Mesenchymal stem cell (in vitro differentiated cells and primary cell): ENCODE results near the gene OGFR.
A peak's percentile ranks its signal among the peaks of the same experiment; 100 is the strongest.

Experiments
- DNase-seq: peaks from one replicate; pipeline ENCODE4 v3.0.0-alpha.2; 2013
- H2AFZ ChIP-seq: one replicate; pipeline ENCODE4 v1.6.1; 2013; ENCODE audit warnings: low read depth, mild to moderate bottlenecking, control low read depth, inconsistent platforms, low read length, moderate library complexity
- H2AK5ac ChIP-seq: 2 replicates; pipeline ENCODE4 v1.6.1; 2013; ENCODE audit warnings: low read length, moderate library complexity, mild to moderate bottlenecking, inconsistent platforms; ENCODE audit not compliant: severe bottlenecking
- H2BK120ac ChIP-seq: one replicate; pipeline ENCODE4 v1.6.1; 2013; ENCODE audit warnings: low read depth, mild to moderate bottlenecking, inconsistent platforms, low read length, moderate library complexity
- H2BK12ac ChIP-seq, 2 experiments: one replicate each; pipeline ENCODE4 v1.6.1; 2013; ENCODE audit warnings: inconsistent platforms in 2 of 2, low read length in 2 of 2, mild to moderate bottlenecking in 2 of 2, moderate library complexity in 2 of 2, control low read depth in 1 of 2
- H2BK15ac ChIP-seq: one replicate; pipeline ENCODE4 v1.6.1; 2013; ENCODE audit warnings: mild to moderate bottlenecking, low read depth, inconsistent platforms; ENCODE audit not compliant: poor library complexity, severe bottlenecking
- H2BK5ac ChIP-seq: 2 replicates; pipeline ENCODE4 v1.6.1; 2013; ENCODE audit warnings: low read depth, mild to moderate bottlenecking, low read length, control low read depth, inconsistent platforms; ENCODE audit not compliant: poor library complexity, severe bottlenecking
- H3K14ac ChIP-seq, 2 experiments: one replicate each; pipeline ENCODE4 v1.6.1; 2013; ENCODE audit warnings: inconsistent platforms in 2 of 2, low read length in 2 of 2, control low read depth in 1 of 2, mild to moderate bottlenecking in 1 of 2, moderate library complexity in 1 of 2
- H3K18ac ChIP-seq, 2 experiments: one replicate each; pipeline ENCODE4 v1.6.1; 2013; ENCODE audit warnings: inconsistent platforms in 2 of 2, low read length in 2 of 2, control low read depth in 1 of 2, low read depth in 1 of 2, mild to moderate bottlenecking in 1 of 2
- H3K23ac ChIP-seq, 2 experiments: one replicate each; pipeline ENCODE4 v1.6.1; 2013; ENCODE audit warnings: inconsistent platforms in 2 of 2, low read length in 2 of 2, mild to moderate bottlenecking in 2 of 2, moderate library complexity in 2 of 2, control low read depth in 1 of 2
- H3K27ac ChIP-seq: 2 replicates; pipeline ENCODE4 v1.5.1; 2013; ENCODE audit warnings: mild to moderate bottlenecking, moderate library complexity, low read length, control low read depth, inconsistent platforms; ENCODE audit not compliant: poor library complexity, severe bottlenecking
- H3K27me3 ChIP-seq, 2 experiments: 2 replicates each; pipeline versions ENCODE4 v1.6.1 to v1.7.0; 2013; ENCODE audit warnings: low read length in 2 of 2, mild to moderate bottlenecking in 2 of 2, moderate library complexity in 2 of 2, control low read depth in 1 of 2, inconsistent platforms in 1 of 2; ENCODE audit not compliant: control insufficient read depth in 1 of 2, insufficient read depth in 1 of 2
- H3K36me3 ChIP-seq, 2 experiments: 2 replicates each; pipeline versions ENCODE4 v1.6.1 to v1.7.0; 2013; ENCODE audit warnings: low read length in 2 of 2, control low read depth in 1 of 2, inconsistent platforms in 1 of 2, low read depth in 1 of 2, mild to moderate bottlenecking in 1 of 2; ENCODE audit not compliant: insufficient read depth in 2 of 2, control insufficient read depth in 1 of 2
- H3K4ac ChIP-seq, 2 experiments: one replicate each; pipeline ENCODE4 v1.6.1; 2013; ENCODE audit warnings: inconsistent platforms in 2 of 2, low read length in 2 of 2, mild to moderate bottlenecking in 2 of 2, moderate library complexity in 2 of 2, control low read depth in 1 of 2, low read depth in 1 of 2
- H3K4me1 ChIP-seq: 2 replicates; pipeline ENCODE4 v1.6.1; 2013; ENCODE audit warnings: low read depth, low read length, control low read depth; ENCODE audit not compliant: control insufficient read depth, insufficient read depth
- H3K4me2 ChIP-seq: 2 replicates; pipeline ENCODE4 v1.6.1; 2013; ENCODE audit warnings: low read length, mild to moderate bottlenecking, inconsistent platforms; ENCODE audit not compliant: poor library complexity, severe bottlenecking
- H3K4me3 ChIP-seq, 2 experiments: 2 replicates each; pipeline versions ENCODE4 v1.5.1 to v1.7.0; 2013; ENCODE audit warnings: low read length in 2 of 2, mild to moderate bottlenecking in 2 of 2, control low read depth in 1 of 2, low read depth in 1 of 2; ENCODE audit not compliant: insufficient read depth in 1 of 2
- H3K79me1 ChIP-seq: replicated peaks from 2 replicates; pipeline ENCODE4 v1.6.1; 2013; ENCODE audit warnings: mild to moderate bottlenecking, control low read depth, low read length, inconsistent platforms; ENCODE audit not compliant: poor library complexity, severe bottlenecking
- H3K9ac ChIP-seq: 2 replicates; pipeline ENCODE4 v1.7.0; 2013; ENCODE audit warnings: mild to moderate bottlenecking, low read length, moderate library complexity
- H3K9me3 ChIP-seq: 2 replicates; pipeline ENCODE4 v1.7.0; 2013; ENCODE audit warnings: mild to moderate bottlenecking, low read length; ENCODE audit not compliant: control insufficient read depth
- H4K8ac ChIP-seq: one replicate; pipeline ENCODE4 v1.6.1; 2013; ENCODE audit warnings: inconsistent platforms, mild to moderate bottlenecking, low read length, moderate library complexity
- H4K91ac ChIP-seq: one replicate; pipeline ENCODE4 v1.6.1; 2013; ENCODE audit warnings: mild to moderate bottlenecking, low read length, inconsistent platforms
- WGBS: methylation state at CpG from one replicate; pipeline ENCODE4 v1.1.7; 2013; ENCODE audit warnings: mixed read lengths; 5-methylcytosine and 5-hydroxymethylcytosine counted together

OGFR gene

DNA sequence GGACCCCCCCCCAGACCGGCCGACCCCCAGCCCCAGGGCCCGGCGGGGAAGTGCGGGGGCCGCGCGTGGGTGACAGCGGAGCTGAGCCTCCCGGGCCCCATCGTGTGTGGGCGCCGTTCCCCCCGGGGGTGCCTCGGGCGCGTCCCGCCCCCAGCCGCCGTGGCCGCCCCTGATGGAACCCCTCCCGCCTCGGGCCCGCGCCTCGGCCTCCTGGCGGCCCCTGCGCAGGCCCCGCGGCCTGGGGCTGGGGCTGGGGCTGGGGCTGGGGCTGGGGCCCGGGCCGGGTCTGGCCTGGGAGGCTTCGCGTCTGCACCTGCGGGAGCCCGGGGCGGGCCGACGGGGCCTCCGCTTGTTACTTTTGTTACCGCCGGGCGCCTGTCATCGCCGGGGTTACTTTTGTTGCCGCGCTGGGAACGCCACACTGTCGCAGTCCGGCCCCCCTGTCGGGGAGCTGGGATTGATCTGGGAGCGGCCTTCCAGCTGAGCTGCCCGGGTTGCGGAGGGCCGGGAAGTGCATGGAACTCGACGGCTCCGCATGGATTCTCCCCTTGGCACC, 598 bp downstream of the OGFR start:
- Histone ChIP-seq H3K4me2 (peak overlapping the region; percentile 92), H3K18ac (peak overlapping the region; percentile 90 to 93), H3K27me3 (no peaks in the 10 kb centered on the region), H4K91ac (no peak overlapping the region), H2BK15ac (peak overlapping the region; percentile 78), H4K8ac (peak overlapping the region; percentile 42), H2AK5ac (no peak overlapping the region), H3K4me3 (peak overlapping the region; percentile 86 to 99), H2BK120ac (peak overlapping the region; percentile 67), H3K4me1 (peaks cover 17% of the 10 kb centered on the region), H3K23ac (peak overlapping the region in 1 of 2 experiments; percentile 83), H2BK12ac (peak overlapping the region in 1 of 2 experiments; percentile 34), H3K9ac (peak overlapping the region; percentile 86), H3K14ac (peak overlapping the region in 1 of 2 experiments; percentile 86), H3K79me1 (peaks cover 26% of the 10 kb centered on the region), H2BK5ac (no peak overlapping the region), H3K9me3 (no peaks in the 10 kb centered on the region), H2AFZ (peak overlapping the region; percentile 30), H3K4ac (peak overlapping the region; percentile 67 to 75), H3K36me3 (peaks cover 45 to 51% of the 10 kb centered on the region in 2 experiments), H3K27ac (no peak overlapping the region)
- under 1% methylated on average over 48 of the region's 58 CpGs for WGBS
- DNase-seq = peak; percentile 40

DNA sequence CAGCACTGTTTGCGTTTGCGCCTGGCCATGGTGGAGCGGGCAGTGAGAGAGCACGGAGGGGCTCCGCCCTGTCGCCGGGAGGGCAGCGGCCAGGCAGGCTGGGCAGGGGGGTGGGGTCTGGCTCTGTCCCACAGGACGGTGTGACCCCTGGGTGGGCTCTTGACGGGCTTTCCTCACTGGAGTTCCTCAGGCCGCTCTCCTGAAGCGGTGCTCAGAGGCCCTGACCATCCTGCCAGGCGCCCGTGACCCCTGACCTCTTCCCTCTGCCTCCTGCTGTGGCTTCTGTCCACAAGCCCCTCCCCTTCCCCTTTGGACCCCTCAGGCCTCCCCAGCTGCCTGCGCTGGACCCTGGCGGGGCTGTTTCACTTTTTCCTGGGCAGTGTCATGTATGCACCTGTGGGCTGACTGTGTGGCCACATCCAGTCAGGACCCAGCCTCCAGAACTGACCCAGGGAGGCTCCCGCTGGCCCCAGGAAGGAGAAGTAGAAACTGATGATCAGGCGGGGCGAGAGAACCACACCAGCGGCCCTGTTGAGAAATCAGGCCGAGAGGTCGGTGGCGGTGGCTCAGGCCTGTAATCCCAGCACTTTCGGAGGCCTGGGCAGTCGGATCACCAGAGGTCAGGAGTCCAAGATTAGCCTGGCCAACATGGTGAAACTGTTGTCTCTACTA, 1.2 kb downstream of the OGFR start:
- Histone ChIP-seq H4K91ac (peak overlapping the region; percentile 11), H3K23ac (peak overlapping the region in 1 of 2 experiments; percentile 83), H2BK120ac (peak overlapping the region; percentile 30), H3K27ac (no peak overlapping the region), H3K14ac (peak overlapping the region in 1 of 2 experiments; percentile 86), H3K27me3 (no peaks in the 10 kb centered on the region), H2BK15ac (peak overlapping the region; percentile 46), H3K4me3 (peak overlapping the region; percentile 86 to 99), H2BK5ac (no peak overlapping the region), H3K9ac (peak overlapping the region; percentile 86), H3K36me3 (peaks cover 45 to 53% of the 10 kb centered on the region in 2 experiments), H2AFZ (peak overlapping the region; percentile 30), H3K4me1 (peaks cover 17% of the 10 kb centered on the region), H3K79me1 (peaks cover 29% of the 10 kb centered on the region), H3K4ac (peak overlapping the region; percentile 67 to 75), H4K8ac (peak overlapping the region; percentile 42), H3K9me3 (no peaks in the 10 kb centered on the region), H3K4me2 (peak overlapping the region; percentile 92), H2AK5ac (no peak overlapping the region), H2BK12ac (peak overlapping the region in 1 of 2 experiments; percentile 34), H3K18ac (peak overlapping the region; percentile 80 to 93)
- WGBS = 25% methylated on average over 25 of the region's 25 CpGs
- peak; percentile 46 for DNase-seq

DNA sequence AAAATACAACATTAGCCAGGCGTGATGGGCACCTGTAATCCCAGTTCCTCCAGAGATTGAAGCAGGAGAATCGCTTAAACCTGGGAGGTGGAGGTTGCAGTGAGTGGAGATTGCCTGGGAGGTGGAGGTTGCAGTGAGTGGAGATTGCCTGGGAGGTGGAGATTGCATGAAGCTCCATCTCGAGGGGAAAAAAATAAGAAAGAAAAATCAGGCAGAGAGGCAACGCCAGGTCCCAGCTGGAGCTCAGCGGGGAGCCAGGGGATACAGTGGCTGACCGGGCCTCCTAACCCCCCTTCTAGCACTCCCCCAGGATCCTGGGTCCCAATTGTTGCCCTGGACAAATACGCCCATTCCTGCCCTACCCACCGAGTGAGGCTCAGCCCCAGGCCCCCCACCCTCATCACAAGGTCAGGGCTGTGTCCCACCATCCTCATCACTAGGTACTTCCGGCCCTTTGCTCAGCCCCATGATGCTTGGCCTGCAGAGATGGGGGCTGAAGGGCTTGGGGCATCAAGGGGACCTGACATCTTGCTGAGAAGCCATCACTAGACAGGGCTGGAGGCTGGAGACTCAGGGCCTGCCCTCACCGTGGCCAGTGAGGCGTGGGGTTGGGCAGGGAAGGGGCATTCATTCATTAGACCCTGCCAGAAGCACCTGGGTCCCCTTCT, 1.9 kb downstream of the OGFR start:
- H3K27me3 ChIP-seq = no peaks in the 10 kb centered on the region
- H2BK5ac ChIP-seq = no peak overlapping the region
- H2BK15ac ChIP-seq = no peak overlapping the region
- peak overlapping the region in 1 of 2 experiments; percentile 89 for H3K23ac ChIP-seq
- H3K27ac ChIP-seq = no peak overlapping the region
- H3K36me3 ChIP-seq = peaks cover 44 to 53% of the 10 kb centered on the region in 2 experiments
- H3K9ac ChIP-seq = peak overlapping the region; percentile 86
- peak overlapping the region in 1 of 2 experiments; percentile 6 for H3K14ac ChIP-seq
- no peak for DNase-seq
- no peak overlapping the region for H3K18ac ChIP-seq
- H3K79me1 ChIP-seq = peaks cover 29% of the 10 kb centered on the region
- peak overlapping the region; percentile 58 for H4K8ac ChIP-seq
- H2AK5ac ChIP-seq = no peak overlapping the region
- peak overlapping the region; percentile 57 for H4K91ac ChIP-seq
- 83% methylated on average over 10 of the region's 11 CpGs for WGBS
- H3K4me1 ChIP-seq = peaks cover 17% of the 10 kb centered on the region
- no peak overlapping the region for H2BK12ac ChIP-seq
- H3K4ac ChIP-seq = no peak overlapping the region
- H2BK120ac ChIP-seq = no peak overlapping the region
- H3K4me2 ChIP-seq = peak overlapping the region; percentile 92
- H2AFZ ChIP-seq = no peak overlapping the region
- peak overlapping the region in 1 of 2 experiments; percentile 86 for H3K4me3 ChIP-seq
- no peaks in the 10 kb centered on the region for H3K9me3 ChIP-seq
